ENCODE data around the gene LRRC43.

The LRRC43 gene

GRCh38 chr12:122159882-122160281, 23.0 kb upstream of the LRRC43 start:
- H3K36me3 ChIP-seq (ENCODE audit: insufficient read depth, insufficient read length, low read length), result no peaks in the 10 kb centered on the region
- no peak for TF ChIP-seq YY1 (IDR thresholded peaks at IDR 0.05; ENCODE audit: insufficient read depth, insufficient read length)
- TF ChIP-seq ZNF274 (IDR thresholded peaks at IDR 0.05; ENCODE audit: low read depth, low read length), result no peak
- no peak for TF ChIP-seq SUZ12 (IDR thresholded peaks at IDR 0.05; ENCODE audit: extremely low read depth, insufficient read depth, insufficient read length)
- H3K4me1 ChIP-seq (ENCODE audit: insufficient read depth, insufficient read length), result peaks cover 2% of the 10 kb centered on the region
- H3K9ac ChIP-seq (ENCODE audit: insufficient read length, low read depth), result no peak overlapping the region
- no peak overlapping the region for H3K4me3 ChIP-seq (ENCODE audit: insufficient read length, low read depth)
- H3K9me3 ChIP-seq (ENCODE audit: insufficient read depth, low read length), result no peaks in the 10 kb centered on the region
- no peak for DNase-seq (ENCODE audit: low read depth, low spot score)
- H3K27me3 ChIP-seq (ENCODE audit: insufficient read depth, insufficient read length), result no peaks in the 10 kb centered on the region

GRCh38 chr12:122160761-122161160, 22.2 kb upstream of the LRRC43 start:
- no peak for TF ChIP-seq YY1 (IDR thresholded peaks at IDR 0.05; ENCODE audit: insufficient read depth, insufficient read length)
- no peak for TF ChIP-seq ZNF274 (IDR thresholded peaks at IDR 0.05; ENCODE audit: low read depth, low read length)
- TF ChIP-seq SUZ12 (IDR thresholded peaks at IDR 0.05; ENCODE audit: extremely low read depth, insufficient read depth, insufficient read length), result no peak
- no peak for DNase-seq (ENCODE audit: low read depth, low spot score)
- H3K9ac ChIP-seq (ENCODE audit: insufficient read length, low read depth), result no peak overlapping the region
- H3K36me3 ChIP-seq (ENCODE audit: insufficient read depth, insufficient read length, low read length), result no peaks in the 10 kb centered on the region
- H3K4me3 ChIP-seq (ENCODE audit: insufficient read length, low read depth), result no peak overlapping the region
- no peaks in the 10 kb centered on the region for H3K27me3 ChIP-seq (ENCODE audit: insufficient read depth, insufficient read length)
- H3K9me3 ChIP-seq (ENCODE audit: insufficient read depth, low read length), result no peaks in the 10 kb centered on the region
- peaks cover 2% of the 10 kb centered on the region for H3K4me1 ChIP-seq (ENCODE audit: insufficient read depth, insufficient read length)

GRCh38 chr12:122161682-122162081, 21.2 kb upstream of the LRRC43 start:
- TF ChIP-seq YY1 (IDR thresholded peaks at IDR 0.05; ENCODE audit: insufficient read depth, insufficient read length) (no peak), SUZ12 (IDR thresholded peaks at IDR 0.05; ENCODE audit: extremely low read depth, insufficient read depth, insufficient read length) (no peak), ZNF274 (IDR thresholded peaks at IDR 0.05; ENCODE audit: low read depth, low read length) (no peak)
- Histone ChIP-seq H3K9me3 (ENCODE audit: insufficient read depth, low read length) (no peaks in the 10 kb centered on the region), H3K27me3 (ENCODE audit: insufficient read depth, insufficient read length) (no peaks in the 10 kb centered on the region), H3K4me3 (ENCODE audit: insufficient read length, low read depth) (no peak overlapping the region), H3K9ac (ENCODE audit: insufficient read length, low read depth) (no peak overlapping the region), H3K4me1 (ENCODE audit: insufficient read depth, insufficient read length) (peaks cover 2% of the 10 kb centered on the region), H3K36me3 (ENCODE audit: insufficient read depth, insufficient read length, low read length) (no peaks in the 10 kb centered on the region)
- DNase-seq (ENCODE audit: low read depth, low spot score), result no peak

GRCh38 chr12:122162976-122163375, 19.9 kb upstream of the LRRC43 start:
- Histone ChIP-seq H3K36me3 (ENCODE audit: insufficient read depth, insufficient read length, low read length) (no peaks in the 10 kb centered on the region), H3K9ac (ENCODE audit: insufficient read length, low read depth) (no peak overlapping the region), H3K4me3 (ENCODE audit: insufficient read length, low read depth) (no peak overlapping the region), H3K9me3 (ENCODE audit: insufficient read depth, low read length) (no peaks in the 10 kb centered on the region), H3K27me3 (ENCODE audit: insufficient read depth, insufficient read length) (no peaks in the 10 kb centered on the region), H3K4me1 (ENCODE audit: insufficient read depth, insufficient read length) (peaks cover 4% of the 10 kb centered on the region)
- DNase-seq (ENCODE audit: low read depth, low spot score), result no peak
- no peak for TF ChIP-seq ZNF274 (IDR thresholded peaks at IDR 0.05; ENCODE audit: low read depth, low read length)
- no peak for TF ChIP-seq YY1 (IDR thresholded peaks at IDR 0.05; ENCODE audit: insufficient read depth, insufficient read length)
- no peak for TF ChIP-seq SUZ12 (IDR thresholded peaks at IDR 0.05; ENCODE audit: extremely low read depth, insufficient read depth, insufficient read length)

- no peak for TF ChIP-seq ZNF274 (IDR thresholded peaks at IDR 0.05; ENCODE audit: low read depth, low read length)
- peaks cover 4% of the 10 kb centered on the region for H3K4me1 ChIP-seq (ENCODE audit: insufficient read depth, insufficient read length)
- no peaks in the 10 kb centered on the region for H3K9me3 ChIP-seq (ENCODE audit: insufficient read depth, low read length)
- H3K4me3 ChIP-seq (ENCODE audit: insufficient read length, low read depth), result no peak overlapping the region
- no peaks in the 10 kb centered on the region for H3K27me3 ChIP-seq (ENCODE audit: insufficient read depth, insufficient read length)
- DNase-seq (ENCODE audit: low read depth, low spot score), result no peak
- no peak overlapping the region for H3K9ac ChIP-seq (ENCODE audit: insufficient read length, low read depth)
- no peaks in the 10 kb centered on the region for H3K36me3 ChIP-seq (ENCODE audit: insufficient read depth, insufficient read length, low read length)
These were observed 16.2 kb upstream of the LRRC43 start for GRCh38 chr12:122166422-122167349.

- Histone ChIP-seq H3K4me3 (ENCODE audit: insufficient read length, low read depth) (no peak overlapping the region), H3K9me3 (ENCODE audit: insufficient read depth, low read length) (no peaks in the 10 kb centered on the region), H3K27me3 (ENCODE audit: insufficient read depth, insufficient read length) (no peaks in the 10 kb centered on the region), H3K4me1 (ENCODE audit: insufficient read depth, insufficient read length) (peaks cover 2% of the 10 kb centered on the region), H3K9ac (ENCODE audit: insufficient read length, low read depth) (no peak overlapping the region), H3K36me3 (ENCODE audit: insufficient read depth, insufficient read length, low read length) (no peaks in the 10 kb centered on the region)
- TF ChIP-seq SUZ12 (IDR thresholded peaks at IDR 0.05; ENCODE audit: extremely low read depth, insufficient read depth, insufficient read length) (no peak), ZNF274 (IDR thresholded peaks at IDR 0.05; ENCODE audit: low read depth, low read length) (no peak), YY1 (IDR thresholded peaks at IDR 0.05; ENCODE audit: insufficient read depth, insufficient read length) (no peak)
- no peak for DNase-seq (ENCODE audit: low read depth, low spot score)
These were observed 15.5 kb upstream of the LRRC43 start for GRCh38 chr12:122167356-122167925.

- H3K4me3 ChIP-seq (ENCODE audit: insufficient read length, low read depth), result no peak overlapping the region
- no peaks in the 10 kb centered on the region for H3K9me3 ChIP-seq (ENCODE audit: insufficient read depth, low read length)
- no peak for DNase-seq (ENCODE audit: low read depth, low spot score)
- H3K27me3 ChIP-seq (ENCODE audit: insufficient read depth, insufficient read length), result no peaks in the 10 kb centered on the region
- peaks cover 2% of the 10 kb centered on the region for H3K4me1 ChIP-seq (ENCODE audit: insufficient read depth, insufficient read length)
- no peak for TF ChIP-seq SUZ12 (IDR thresholded peaks at IDR 0.05; ENCODE audit: extremely low read depth, insufficient read depth, insufficient read length)
- no peak for TF ChIP-seq ZNF274 (IDR thresholded peaks at IDR 0.05; ENCODE audit: low read depth, low read length)
- TF ChIP-seq YY1 (IDR thresholded peaks at IDR 0.05; ENCODE audit: insufficient read depth, insufficient read length), result no peak
- no peaks in the 10 kb centered on the region for H3K36me3 ChIP-seq (ENCODE audit: insufficient read depth, insufficient read length, low read length)
- no peak overlapping the region for H3K9ac ChIP-seq (ENCODE audit: insufficient read length, low read depth)
These were observed 14.4 kb upstream of the LRRC43 start for GRCh38 chr12:122168492-122168891.
